ENCODE results near the gene MACF1. TPM values are rescaled to one million over a fixed set of nuclear protein-coding genes. Genes with fewer than 3 reads are reported as not detected.

Gene MACF1
- total and polyA plus RNA-seq, 2 donors (not counting 1 experiment from before 2014, with no cell fraction given) = 64.1 to 159 TPM

DNA sequence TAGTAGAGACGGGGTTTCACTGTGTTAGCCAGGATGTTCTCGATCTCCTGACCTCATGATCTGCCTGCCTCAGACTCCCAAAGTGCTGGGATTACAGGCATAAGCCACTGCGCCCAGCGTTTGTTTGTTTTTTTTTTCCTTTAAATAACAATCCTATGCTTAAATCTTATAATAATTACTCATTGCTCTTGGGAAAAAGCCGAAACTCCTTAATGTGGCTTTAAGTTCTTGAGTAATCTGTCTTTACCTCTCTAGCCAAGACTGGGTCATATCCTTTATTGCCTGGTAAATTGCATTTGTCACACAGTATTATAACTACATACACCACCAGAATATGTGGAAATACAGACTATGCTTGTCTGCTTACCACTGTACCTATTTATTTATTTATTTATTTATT lies 97.1 kb downstream of the MACF1 start:
- no peak overlapping the region for H3K27ac ChIP-seq (ENCODE audit: low read length in 2 of 2)
- Mint-ChIP-seq H3K9me3 (ENCODE audit: insufficient read depth) (no peaks in the 10 kb centered on the region), H3K4me3 (no peak overlapping the region), H3K27ac (no peak overlapping the region), H3K27me3 (no peaks in the 10 kb centered on the region), H3K4me1 (peaks cover 7% of the 10 kb centered on the region)
- TF ChIP-seq EZH2 (IDR thresholded peaks at IDR 0.05; ENCODE audit: borderline replicate concordance, insufficient read depth, low read depth, low read length, poor library complexity, severe bottlenecking) = no peak
- TF ChIP-seq, protein P1, sequence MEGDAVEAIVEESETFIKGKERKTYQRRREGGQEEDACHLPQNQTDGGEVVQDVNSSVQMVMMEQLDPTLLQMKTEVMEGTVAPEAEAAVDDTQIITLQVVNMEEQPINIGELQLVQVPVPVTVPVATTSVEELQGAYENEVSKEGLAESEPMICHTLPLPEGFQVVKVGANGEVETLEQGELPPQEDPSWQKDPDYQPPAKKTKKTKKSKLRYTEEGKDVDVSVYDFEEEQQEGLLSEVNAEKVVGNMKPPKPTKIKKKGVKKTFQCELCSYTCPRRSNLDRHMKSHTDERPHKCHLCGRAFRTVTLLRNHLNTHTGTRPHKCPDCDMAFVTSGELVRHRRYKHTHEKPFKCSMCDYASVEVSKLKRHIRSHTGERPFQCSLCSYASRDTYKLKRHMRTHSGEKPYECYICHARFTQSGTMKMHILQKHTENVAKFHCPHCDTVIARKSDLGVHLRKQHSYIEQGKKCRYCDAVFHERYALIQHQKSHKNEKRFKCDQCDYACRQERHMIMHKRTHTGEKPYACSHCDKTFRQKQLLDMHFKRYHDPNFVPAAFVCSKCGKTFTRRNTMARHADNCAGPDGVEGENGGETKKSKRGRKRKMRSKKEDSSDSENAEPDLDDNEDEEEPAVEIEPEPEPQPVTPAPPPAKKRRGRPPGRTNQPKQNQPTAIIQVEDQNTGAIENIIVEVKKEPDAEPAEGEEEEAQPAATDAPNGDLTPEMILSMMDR (IDR thresholded peaks at IDR 0.05) = no peak
- H3K27me3 ChIP-seq (replicated peaks in 1 of 4; ENCODE audit: control extremely low read depth in 1 of 4, control insufficient read depth in 3 of 4, insufficient read depth in 4 of 4, low read length in 3 of 4) = no peaks in the 10 kb centered on the region
- H3K36me3 ChIP-seq (replicated peaks in 1 of 2; ENCODE audit: control extremely low read depth in 1 of 2, control insufficient read depth in 1 of 2, extremely low read depth in 1 of 2, insufficient read depth in 2 of 2, low read length in 1 of 2) = peaks cover 2 to 67% of the 10 kb centered on the region in 2 experiments
- no peaks in the 10 kb centered on the region for H4K20me1 ChIP-seq (ENCODE audit: control insufficient read depth, insufficient read depth, low read length, poor library complexity, severe bottlenecking)
- no peaks in the 10 kb centered on the region for H3K9me3 ChIP-seq (ENCODE audit: control extremely low read depth in 1 of 3, control insufficient read depth in 2 of 3, insufficient read depth in 1 of 3, low read length in 2 of 3)
- no peak overlapping the region for H3K4me3 ChIP-seq (ENCODE audit: control extremely low read depth in 1 of 5, extremely low read depth in 1 of 5, insufficient read depth in 1 of 5, low read depth in 2 of 5, low read length in 4 of 5)
- H3K9ac ChIP-seq (ENCODE audit: low read length) = no peak overlapping the region
- ChIA-PET CTCF (no interaction called here), POLR2A (no interaction called here)
- peaks cover 0 to 4% of the 10 kb centered on the region in 2 donors for H3K4me1 ChIP-seq (ENCODE audit: control insufficient read depth in 2 of 2, insufficient read depth in 2 of 2, low read length in 2 of 2)
- ATAC-seq (ENCODE audit: low read depth) (no peak), DNase-seq (no peak)
- H3K4me2 ChIP-seq (replicated peaks; ENCODE audit: low read depth, low read length, poor library complexity, severe bottlenecking) = no peak overlapping the region
- no peak overlapping the region for H2AFZ ChIP-seq (ENCODE audit: insufficient read depth, low read depth, low read length, poor library complexity, severe bottlenecking)
- no peaks in the 10 kb centered on the region for H3K79me2 ChIP-seq (ENCODE audit: control insufficient read depth, insufficient read depth, low read length)
- intact Hi-C loops (cut with micrococcal nuclease) = no loop called here
- WGBS (ENCODE audit: insufficient coverage) = no CpG with 5 or more reads among the region's 5 CpGs

DNA sequence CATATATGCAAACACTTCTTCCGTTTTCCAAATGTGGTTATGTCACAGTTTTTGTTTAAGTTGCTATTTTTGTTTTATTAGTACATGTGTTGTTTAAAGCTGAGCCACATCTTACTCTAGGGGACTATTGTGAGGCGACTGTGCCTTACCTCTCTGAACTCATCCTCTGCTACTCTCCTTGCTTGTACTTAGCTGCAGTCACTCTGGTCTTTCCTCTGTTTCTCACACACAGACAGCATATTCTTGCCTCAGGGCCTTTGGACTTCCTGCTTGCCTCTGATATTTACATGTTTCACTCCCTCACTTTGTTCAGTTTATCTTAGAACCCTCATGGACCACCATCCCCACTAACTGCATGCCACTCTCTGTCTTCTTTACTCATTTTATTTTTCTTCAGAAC lies 101.1 kb downstream of the MACF1 start:
- H3K9me3 Mint-ChIP-seq (ENCODE audit: insufficient read depth) = no peaks in the 10 kb centered on the region
- no peaks in the 10 kb centered on the region for H3K27me3 Mint-ChIP-seq
- intact Hi-C loops (cut with micrococcal nuclease) = no loop called here
- no peak overlapping the region for H3K4me3 ChIP-seq (ENCODE audit: control extremely low read depth in 1 of 5, extremely low read depth in 1 of 5, insufficient read depth in 1 of 5, low read depth in 2 of 5, low read length in 4 of 5)
- H3K79me2 ChIP-seq (ENCODE audit: control insufficient read depth, insufficient read depth, low read length) = peaks cover 2% of the 10 kb centered on the region
- H3K36me3 ChIP-seq (replicated peaks in 1 of 2; ENCODE audit: control extremely low read depth in 1 of 2, control insufficient read depth in 1 of 2, extremely low read depth in 1 of 2, insufficient read depth in 2 of 2, low read length in 1 of 2) = peaks cover 18 to 56% of the 10 kb centered on the region in 2 experiments
- no peak overlapping the region for H2AFZ ChIP-seq (ENCODE audit: insufficient read depth, low read depth, low read length, poor library complexity, severe bottlenecking)
- H3K4me3 Mint-ChIP-seq = no peak overlapping the region
- no peak for DNase-seq
- peaks cover 0 to 4% of the 10 kb centered on the region in 2 donors for H3K4me1 ChIP-seq (ENCODE audit: control insufficient read depth in 2 of 2, insufficient read depth in 2 of 2, low read length in 2 of 2)
- H3K9ac ChIP-seq (ENCODE audit: low read length) = no peak overlapping the region
- H3K27me3 ChIP-seq (replicated peaks in 1 of 4; ENCODE audit: control extremely low read depth in 1 of 4, control insufficient read depth in 3 of 4, insufficient read depth in 4 of 4, low read length in 3 of 4) = no peaks in the 10 kb centered on the region
- H3K9me3 ChIP-seq (ENCODE audit: control extremely low read depth in 1 of 3, control insufficient read depth in 2 of 3, insufficient read depth in 1 of 3, low read length in 2 of 3) = no peaks in the 10 kb centered on the region
- no peak overlapping the region for H3K4me2 ChIP-seq (replicated peaks; ENCODE audit: low read depth, low read length, poor library complexity, severe bottlenecking)
- peak overlapping the region in 1 of 2 donors; percentile 10 for H3K27ac ChIP-seq (ENCODE audit: low read length in 2 of 2)
- peak overlapping the region; percentile 57 for H3K27ac Mint-ChIP-seq
- H4K20me1 ChIP-seq (ENCODE audit: control insufficient read depth, insufficient read depth, low read length, poor library complexity, severe bottlenecking) = no peaks in the 10 kb centered on the region
- ATAC-seq (ENCODE audit: low read depth) = no peak
- WGBS (ENCODE audit: insufficient coverage) = 63% methylated on average over 1 of the region's 2 CpGs
- CTCF ChIA-PET = interaction anchor here (0.9 to 1.6 kb wide), 2 partner anchors 114 to 121 kb away, joined by 3 to 6 read pairs; no protein-coding TSS in a partner anchor
- POLR2A ChIA-PET = interaction anchor here (0.7 kb wide), 1 partner anchor 34 kb away, joined by 5 read pairs; no protein-coding TSS in a partner anchor
- peaks cover 7% of the 10 kb centered on the region for H3K4me1 Mint-ChIP-seq
- TF ChIP-seq, protein P1 (IDR thresholded peaks at IDR 0.05) = no peak
- TF ChIP-seq EZH2 (IDR thresholded peaks at IDR 0.05; ENCODE audit: borderline replicate concordance, insufficient read depth, low read depth, low read length, poor library complexity, severe bottlenecking) = no peak
